ENCODE data around the gene OXER1.

The OXER1 gene, protein sequence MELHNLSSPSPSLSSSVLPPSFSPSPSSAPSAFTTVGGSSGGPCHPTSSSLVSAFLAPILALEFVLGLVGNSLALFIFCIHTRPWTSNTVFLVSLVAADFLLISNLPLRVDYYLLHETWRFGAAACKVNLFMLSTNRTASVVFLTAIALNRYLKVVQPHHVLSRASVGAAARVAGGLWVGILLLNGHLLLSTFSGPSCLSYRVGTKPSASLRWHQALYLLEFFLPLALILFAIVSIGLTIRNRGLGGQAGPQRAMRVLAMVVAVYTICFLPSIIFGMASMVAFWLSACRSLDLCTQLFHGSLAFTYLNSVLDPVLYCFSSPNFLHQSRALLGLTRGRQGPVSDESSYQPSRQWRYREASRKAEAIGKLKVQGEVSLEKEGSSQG

GRCh38 chr2:42764096-42764495 lies at the start of gene OXER1:
OXER1 (minus strand) TSS chr2:42764135; CDS start chr2:42764062, 73 bp downstream.
- no peak for DNase-seq

- DNase-seq: no peak
Measured at GRCh38 chr2:42812899-42813479, 49.1 kb upstream of the OXER1 start.

DNA sequence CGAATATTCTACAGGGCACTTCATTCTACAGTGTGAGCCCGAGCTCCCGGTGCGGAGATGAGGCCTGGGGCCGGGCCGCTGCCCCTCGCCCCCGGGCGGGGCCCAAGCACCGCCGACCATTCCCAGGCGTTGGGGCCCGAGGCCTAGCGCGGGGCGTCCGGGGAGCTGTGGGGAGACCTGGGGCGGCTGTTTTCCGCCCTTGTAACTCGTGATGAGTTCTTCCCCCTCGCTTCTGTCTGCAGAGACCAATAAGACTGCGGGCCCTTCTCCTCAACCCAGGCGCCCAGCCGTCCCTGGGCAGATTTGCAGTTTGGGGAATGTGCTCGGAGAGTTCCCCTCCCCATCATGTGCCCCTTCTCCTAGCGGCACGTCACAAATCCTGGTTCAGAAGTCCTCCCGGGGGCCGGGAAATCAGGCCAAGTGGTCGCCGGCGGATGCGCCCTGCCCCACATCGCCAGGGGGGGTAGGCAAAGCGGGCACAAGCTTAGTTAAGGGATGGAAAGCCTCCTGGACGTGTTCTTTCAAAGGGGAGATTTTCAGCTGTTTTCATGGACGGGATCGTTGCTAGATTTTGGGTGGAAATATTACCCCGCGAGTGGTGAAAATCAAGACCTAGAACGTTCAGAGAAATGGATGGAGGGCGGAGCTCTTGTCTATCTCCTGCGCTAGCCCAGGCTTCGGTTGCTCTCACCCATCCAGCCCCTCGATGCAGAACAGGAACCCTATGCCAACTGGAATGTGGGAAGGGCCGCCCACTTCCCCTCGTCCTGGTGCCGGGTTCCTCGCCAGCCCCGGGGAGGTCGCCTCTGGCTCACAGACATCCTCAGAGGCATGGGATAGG lies 47.3 kb upstream of the OXER1 start:
- DNase-seq: peak; percentile 21

DNA sequence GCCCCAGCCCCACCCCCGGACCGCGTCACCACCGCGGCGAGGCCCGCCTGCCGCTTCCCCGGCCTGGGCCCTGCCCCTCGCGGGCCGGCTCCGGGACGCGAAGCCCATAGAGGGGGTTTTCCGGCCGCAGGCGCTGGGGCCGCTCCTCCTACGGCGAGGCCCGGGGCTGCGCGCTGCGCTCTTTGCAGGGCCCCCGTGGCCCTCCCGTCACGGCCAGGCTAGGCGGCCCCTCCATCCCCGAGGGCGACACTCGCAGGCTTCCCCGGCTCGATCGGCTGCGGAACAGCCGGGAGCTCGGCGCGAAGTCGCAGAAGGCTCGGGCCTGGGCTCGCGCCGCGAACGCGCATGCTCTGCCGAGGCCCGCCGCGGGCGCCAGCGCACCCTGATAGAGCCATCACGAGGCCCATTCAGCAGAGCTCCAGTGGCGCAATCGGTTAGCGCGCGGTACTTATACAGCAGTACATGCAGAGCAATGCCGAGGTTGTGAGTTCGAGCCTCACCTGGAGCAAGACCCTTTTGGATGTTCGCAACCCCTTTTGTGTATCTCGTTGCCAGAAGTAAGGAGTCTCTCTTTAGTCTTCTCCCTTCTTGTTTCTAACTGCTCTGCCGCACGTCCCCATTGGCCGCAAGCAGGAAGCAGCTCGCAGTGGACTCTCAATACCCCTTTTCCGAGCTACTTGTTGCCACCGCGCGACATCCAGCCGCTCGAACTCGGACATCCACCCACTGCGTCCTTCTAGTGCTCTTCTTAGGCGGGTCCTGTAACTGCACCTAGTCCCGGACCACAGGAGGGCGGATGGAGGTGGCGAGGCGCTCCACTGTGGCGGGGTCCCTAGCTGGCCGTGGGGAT lies 46.4 kb upstream of the OXER1 start:
- peak; percentile 94 for DNase-seq

DNA sequence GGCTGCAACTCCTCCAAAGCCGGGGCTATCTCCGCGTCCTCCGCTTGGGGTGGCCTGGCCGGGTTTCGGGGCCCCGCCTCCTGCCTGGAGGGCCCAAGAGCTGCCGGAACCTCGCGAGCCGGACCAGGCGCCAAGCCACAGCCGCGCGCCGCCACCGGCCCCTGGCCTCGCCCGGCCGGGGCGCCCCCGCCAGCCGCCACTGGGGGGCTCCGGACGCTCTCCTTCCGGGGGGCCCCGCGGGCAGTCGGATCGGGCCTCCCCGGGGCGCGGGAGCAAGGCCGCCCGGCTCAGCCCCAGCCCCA lies 45.8 kb upstream of the OXER1 start:
- DNase-seq: no peak

GRCh38 chr2:42809131-42809818 lies 45.3 kb upstream of the OXER1 start:
- no peak for DNase-seq

DNA sequence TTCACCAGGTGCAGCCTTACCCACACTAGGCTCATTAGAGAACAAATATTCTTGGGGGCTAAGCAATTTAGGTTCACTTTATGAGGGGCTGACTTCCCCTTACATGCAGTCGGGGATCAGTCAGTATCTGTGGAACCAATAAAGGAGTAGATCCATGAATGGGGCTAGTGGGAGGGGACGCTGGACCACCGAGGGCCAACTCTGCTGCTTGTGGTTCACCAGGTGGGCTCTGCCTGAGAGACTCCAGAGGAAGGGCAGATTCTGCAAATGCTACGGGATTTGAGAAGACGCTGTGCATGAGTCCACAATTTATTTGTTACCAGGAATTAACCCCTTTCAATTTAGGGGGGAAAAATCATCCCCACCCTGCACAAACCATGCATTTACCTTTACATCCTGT lies 44.4 kb upstream of the OXER1 start:
- no peak for DNase-seq

GRCh38 chr2:42806786-42807185 lies 42.9 kb upstream of the OXER1 start:
- DNase-seq: no peak

DNA sequence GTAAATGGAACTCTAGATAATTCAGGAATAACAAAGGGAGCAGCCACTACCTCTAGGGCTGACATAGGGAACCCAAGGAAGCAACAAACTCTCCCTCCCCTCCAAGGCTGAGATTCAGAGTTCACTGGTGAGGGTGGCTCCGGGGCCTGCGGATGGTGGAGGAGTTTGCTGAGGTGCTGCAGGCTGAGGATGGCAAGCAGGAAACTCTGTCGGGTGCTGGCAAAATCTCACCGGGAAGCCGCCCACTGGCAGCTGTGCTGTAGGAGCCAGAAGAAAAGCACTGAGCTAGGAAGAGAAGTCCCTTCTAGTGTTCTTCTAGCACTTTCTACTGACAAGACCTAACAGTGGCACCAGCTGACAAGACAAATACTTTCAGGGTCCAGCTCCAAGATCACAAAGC lies 41.0 kb upstream of the OXER1 start:
- DNase-seq: no peak

GRCh38 chr2:42804338-42804737 lies 40.4 kb upstream of the OXER1 start:
- DNase-seq: no peak

DNA sequence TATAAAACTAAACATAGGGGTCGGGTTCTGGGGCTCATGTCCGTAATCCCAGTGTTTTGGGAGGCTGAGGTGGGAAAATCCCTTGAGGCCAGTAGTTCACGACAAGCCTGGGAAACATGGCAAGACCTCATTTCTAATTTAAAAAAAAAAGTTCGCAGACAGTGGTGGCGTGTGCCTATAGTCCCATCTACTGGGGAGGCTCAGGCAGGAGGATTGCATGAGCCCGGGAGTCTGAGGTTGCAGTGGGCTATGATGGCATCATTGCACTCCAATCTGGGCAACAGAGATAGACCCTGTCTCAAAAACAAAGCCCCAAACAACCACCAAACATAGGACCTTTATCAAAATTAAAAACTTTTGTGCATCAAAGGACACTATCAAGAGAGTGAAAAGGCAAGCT lies 38.2 kb upstream of the OXER1 start:
- DNase-seq: no peak

DNA sequence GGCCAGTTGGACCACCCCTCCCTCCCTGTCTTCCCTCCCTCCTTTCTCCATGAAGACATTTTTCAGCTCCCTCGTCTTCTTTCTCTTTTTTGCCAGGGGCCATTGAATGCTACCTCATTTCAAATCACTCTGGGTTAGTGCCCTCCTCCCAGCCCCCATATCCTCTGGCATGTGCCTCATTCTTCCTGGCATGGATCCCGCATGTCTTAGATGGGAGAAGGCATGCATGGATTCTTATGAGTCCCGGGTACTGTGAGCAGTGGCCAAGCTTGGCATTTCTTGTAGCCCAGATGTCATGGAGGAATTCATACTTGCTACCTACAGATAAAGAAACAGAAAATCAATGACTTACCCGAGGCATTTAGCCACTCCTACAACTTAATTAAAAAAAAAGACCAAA lies 37.4 kb upstream of the OXER1 start:
- DNase-seq: no peak

DNA sequence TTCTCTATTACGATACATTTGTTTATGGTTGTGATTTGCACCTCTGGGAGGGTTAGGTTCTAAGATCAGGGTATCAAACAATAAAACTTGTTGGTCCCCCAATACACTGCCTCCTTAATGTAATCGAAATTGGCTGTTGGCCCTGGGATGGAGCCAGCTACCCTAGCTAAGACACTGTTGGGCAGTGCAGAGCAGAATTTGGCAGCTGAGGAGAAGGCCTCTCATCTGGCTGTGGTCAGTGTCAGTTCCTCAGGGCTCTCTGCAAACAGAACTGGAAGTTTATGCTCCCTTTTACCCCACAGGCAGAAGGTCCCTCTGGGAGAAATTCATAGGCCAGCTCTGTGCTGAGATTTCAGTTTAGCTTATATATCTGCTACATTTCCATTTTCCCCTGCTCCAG lies 37.0 kb upstream of the OXER1 start:
- no peak for DNase-seq

- no peak for DNase-seq
Measured at GRCh38 chr2:42800461-42800962, 36.6 kb upstream of the OXER1 start.

DNA sequence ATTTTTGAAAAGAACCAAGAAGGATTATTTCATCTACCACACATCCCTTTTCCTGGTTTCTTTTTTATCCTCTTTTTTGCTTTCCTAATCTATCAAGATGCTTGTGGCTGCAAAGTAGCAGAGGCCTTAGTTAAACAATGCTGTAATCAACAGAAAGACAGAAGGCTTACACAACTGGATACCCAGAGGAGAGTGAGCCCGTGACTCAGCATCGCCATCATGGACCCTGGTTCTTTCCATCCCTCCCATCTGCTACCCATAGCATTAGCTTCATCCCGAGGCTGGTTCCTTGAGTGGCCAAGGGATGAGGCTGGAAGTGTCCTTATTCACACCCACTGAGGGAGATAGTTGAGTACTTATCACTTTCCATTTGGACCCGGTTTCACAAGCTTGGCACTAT lies 35.9 kb upstream of the OXER1 start:
- DNase-seq: no peak

DNA sequence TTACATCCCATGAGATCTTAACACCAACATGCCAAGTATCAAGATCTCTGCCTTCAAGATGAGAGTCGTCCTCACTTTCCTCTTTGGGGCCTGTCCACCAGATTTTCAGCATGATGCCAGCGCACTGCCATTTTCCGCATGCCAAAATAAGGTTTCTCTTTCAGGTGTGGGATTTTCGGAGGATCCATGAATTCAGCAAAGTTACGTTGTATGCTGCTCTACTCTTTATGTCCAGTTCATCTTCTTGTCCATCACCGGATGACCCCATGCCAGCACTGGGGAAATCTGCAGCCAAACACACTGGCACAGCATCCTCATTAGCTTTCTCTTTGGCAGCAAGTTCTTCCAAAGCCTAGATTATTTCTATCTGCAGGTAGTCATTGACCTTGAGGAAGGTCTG lies 33.3 kb upstream of the OXER1 start:
- DNase-seq: no peak

- DNase-seq: no peak
Measured at GRCh38 chr2:42796427-42797248, 32.7 kb upstream of the OXER1 start.

DNA sequence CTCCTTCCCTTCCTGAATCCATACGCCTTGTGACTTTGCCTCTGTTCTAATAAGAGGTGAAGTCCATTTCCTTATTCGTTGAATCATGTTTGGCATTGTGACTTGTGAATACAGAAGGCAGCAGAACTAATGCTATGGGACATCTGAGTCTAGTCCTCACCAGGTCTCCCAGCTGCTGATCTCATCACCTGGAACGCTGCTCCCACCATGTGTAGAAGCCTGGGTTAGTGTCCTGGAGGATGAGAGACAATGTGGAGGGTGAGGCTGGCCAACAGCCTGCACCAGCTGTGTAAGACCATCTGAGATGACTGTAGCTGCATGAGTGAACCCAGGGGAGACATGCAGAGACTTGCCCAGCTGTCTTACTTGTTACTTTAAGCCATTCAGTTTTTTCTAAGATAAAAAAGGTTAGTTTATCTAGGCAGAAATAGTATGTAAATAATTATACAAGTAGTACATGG lies 31.9 kb upstream of the OXER1 start:
- no peak for DNase-seq

DNA sequence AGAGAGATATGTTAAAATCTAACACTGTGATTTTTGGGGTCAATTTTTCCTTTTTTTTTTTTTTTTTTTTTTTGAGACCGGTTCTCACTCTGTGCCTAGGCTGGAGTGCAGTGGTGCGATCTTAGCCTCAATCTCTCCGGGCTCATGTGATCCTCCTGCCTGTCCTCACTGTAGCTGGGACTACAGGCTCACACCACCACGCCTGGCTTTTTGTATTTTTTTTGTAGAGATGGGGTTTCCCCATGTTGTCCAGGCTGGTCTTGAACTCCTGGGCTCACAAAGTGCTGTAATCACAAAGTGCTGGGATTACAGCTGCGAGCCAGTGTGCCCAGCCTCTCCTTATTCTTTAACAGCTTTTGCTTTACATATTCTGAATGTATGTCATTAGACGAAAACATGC lies 31.3 kb upstream of the OXER1 start:
- DNase-seq: no peak

DNA sequence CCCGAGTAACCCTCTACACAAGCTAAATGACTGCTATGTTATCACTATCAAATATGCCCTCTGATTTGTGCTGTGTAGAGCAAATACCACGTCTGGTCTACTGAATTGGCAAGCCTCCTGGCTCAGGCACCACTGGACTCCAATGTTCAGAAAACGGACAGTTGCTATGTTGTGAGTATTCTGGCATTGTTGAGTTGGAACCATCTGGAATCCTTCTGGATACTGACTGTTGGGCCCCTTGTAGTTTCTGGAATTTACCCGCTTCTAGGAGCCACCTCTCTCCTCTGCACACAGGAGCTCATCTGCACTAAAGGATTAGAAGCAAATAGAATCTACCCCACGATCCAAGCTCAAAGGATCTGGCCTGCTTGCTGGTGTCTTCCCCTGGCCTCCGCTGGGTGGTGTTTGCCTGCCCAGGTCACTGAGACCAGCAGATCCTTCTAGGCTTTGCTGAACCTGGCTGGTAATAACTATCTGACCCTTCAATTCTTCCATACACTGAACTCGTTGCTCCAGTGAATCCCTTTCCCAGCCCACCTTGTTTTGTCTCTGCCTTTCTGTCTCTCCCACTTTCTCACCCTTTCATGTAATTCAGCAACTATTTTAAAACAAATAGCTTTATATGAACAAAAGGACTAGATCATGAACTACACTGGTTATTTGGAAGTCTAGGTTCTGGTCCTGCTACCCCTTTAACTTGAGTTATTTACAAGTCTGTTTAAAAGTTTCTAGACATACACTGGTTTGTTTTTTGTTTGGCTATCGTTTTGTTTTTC lies 30.5 kb upstream of the OXER1 start:
- DNase-seq: no peak

Data from activated T-cell treated with anti-CD3 and anti-CD28 coated beads for 4 hours (primary cell).